K562 (cell line): ENCODE results near the gene SMIM13. TPM values are rescaled to one million over a fixed set of nuclear protein-coding genes. Genes with fewer than 3 reads are reported as not detected.

Experiments used
- ATAC-seq: fragments of 200-7000 bp; cut with Tn5 transposase; 3 replicates; pipeline ENCODE4 v1.9.1; 2020; ENCODE audit warnings: moderate library complexity
- BruUV-seq: library from RNA; stranded (reverse); fragments of 400-500 nt; replicated peaks from 2 replicates; lab custom pipeline; 2021; lab: Mats Ljungman, UMichigan
- CTCF ChIA-PET: fragments of 300-600 bp; formaldehyde crosslinking; extraction: SDS; loops from one replicate; lab custom pipeline; 2021; ENCODE audit warnings: low intra/inter-chr PET ratio; lab: Yijun Ruan, JAX
- POLR2A ChIA-PET: fragments of 300-600, 350-650 bp; sonication (Branson Sonifier 250); formaldehyde crosslinking; extraction: SDS; loops from one replicate; lab custom pipeline; 2021; ENCODE audit warnings: antibody characterized with exemption, inconsistent platforms; lab: Yijun Ruan, JAX
- DNase-seq, 4 experiments: peaks; one replicate each; pipeline versions ENCODE4 v3.0.0 to v3.0.0-alpha.2; 2011 to 2018; ENCODE audit warnings: low spot score in 3 of 4, mixed read lengths in 3 of 4; ENCODE audit errors: extremely low read depth in 1 of 4
- FAIRE-seq: peaks from 2 replicates; lab custom pipeline; 2011; peaks lifted over from hg19 to GRCh38; lab: Jason Lieb, UNC
- H2AFZ ChIP-seq: 2 replicates; pipeline ENCODE4 v1.6.0; 2011; ENCODE audit warnings: low read depth, low read length, control low read depth, inconsistent platforms
- H3K27ac ChIP-seq: fragments of 200-600 bp; 3 replicates; pipeline ENCODE4 v1.8.0; 2011; ENCODE audit warnings: low read depth, mild to moderate bottlenecking, control low read depth, inconsistent platforms, low read length, moderate library complexity, mixed read lengths; ENCODE audit errors: extremely low read depth
- H3K27me3 ChIP-seq, 2 experiments: fragments of 300-600 bp in 1 of 2; 2 replicates in 1 of 2; 3 replicates in 1 of 2; pipeline versions ENCODE4 v1.6.0 to v1.8.0; 2011; ENCODE audit warnings: inconsistent platforms in 2 of 2, low read length in 2 of 2, mild to moderate bottlenecking in 1 of 2, mixed read lengths in 1 of 2, moderate library complexity in 1 of 2; ENCODE audit not compliant: control insufficient read depth in 2 of 2, insufficient read depth in 2 of 2
- H3K36me3 ChIP-seq: fragments of 300-600 bp; 3 replicates; pipeline ENCODE4 v1.8.0; 2011; ENCODE audit warnings: mild to moderate bottlenecking, low read length, inconsistent platforms; ENCODE audit not compliant: control insufficient read depth, insufficient read depth
- H3K4me1 ChIP-seq, 2 experiments: fragments of 200-600 bp in 1 of 2; replicated peaks in 1 of 2; 2 replicates in 1 of 2; 3 replicates in 1 of 2; pipeline versions ENCODE4 v1.5.1 to v1.8.0; 2011; ENCODE audit warnings: inconsistent platforms in 2 of 2, low read length in 2 of 2, mild to moderate bottlenecking in 1 of 2, mixed read lengths in 1 of 2, moderate library complexity in 1 of 2; ENCODE audit not compliant: control insufficient read depth in 2 of 2, insufficient read depth in 2 of 2
- H3K4me2 ChIP-seq: 2 replicates; pipeline ENCODE4 v1.6.1; 2011; ENCODE audit warnings: low read length, control low read depth, inconsistent platforms, mixed read lengths; ENCODE audit not compliant: insufficient read depth
- H3K4me3 ChIP-seq: fragments of 200-600 bp; sonication (generic), shearing (Covaris generic); 2 replicates; pipeline ENCODE4 v1.5.1; 2016; ENCODE audit warnings: control low read depth, inconsistent platforms
- H3K79me2 ChIP-seq: fragments of 200-600 bp; 3 replicates; pipeline ENCODE4 v1.8.0; 2011; ENCODE audit warnings: low read length, inconsistent platforms; ENCODE audit not compliant: control insufficient read depth, insufficient read depth
- H3K9ac ChIP-seq, 2 experiments: 2 replicates each; pipeline versions ENCODE4 v1.6.0 to v1.6.1; 2011; ENCODE audit warnings: low read depth in 2 of 2, low read length in 2 of 2, control low read depth in 1 of 2, inconsistent platforms in 1 of 2, mild to moderate bottlenecking in 1 of 2, mixed read lengths in 1 of 2; ENCODE audit not compliant: insufficient read depth in 1 of 2
- H3K9me1 ChIP-seq: one replicate; pipeline ENCODE4 v1.6.0; 2011; ENCODE audit warnings: inconsistent platforms, mild to moderate bottlenecking, low read length, moderate library complexity; ENCODE audit not compliant: control insufficient read depth, insufficient read depth
- H3K9me3 ChIP-seq: replicated peaks from 2 replicates; pipeline ENCODE4 v1.5.1; 2011; ENCODE audit warnings: low read depth, low read length, inconsistent platforms; ENCODE audit not compliant: control insufficient read depth, insufficient read depth
- H4K20me1 ChIP-seq: replicated peaks from 2 replicates; pipeline ENCODE4 v1.6.1; 2011; ENCODE audit warnings: low read length, inconsistent platforms, mixed read lengths; ENCODE audit not compliant: control insufficient read depth, insufficient read depth
- ARID4B ChIP-seq: sonication (generic); formaldehyde crosslinking; IDR thresholded peaks from 2 replicates; pipeline ENCODE4 v1.8.0; 2022; ENCODE audit warnings: mild to moderate bottlenecking, missing genetic modification reagents
- CHAMP1 ChIP-seq: fragments of 450-650 bp; IDR thresholded peaks from 2 replicates; pipeline ENCODE4 v1.6.1; 2016; ENCODE audit warnings: mild to moderate bottlenecking
- GATAD2B ChIP-seq: fragments of 450-650 bp; IDR thresholded peaks from 2 replicates; pipeline ENCODE4 v1.6.1; 2017; ENCODE audit warnings: mild to moderate bottlenecking, borderline replicate concordance
- MNT ChIP-seq, 2 experiments: fragments of 450-650 bp; conservative IDR thresholded peaks; 2 replicates each; pipeline ENCODE4 v1.6.1; 2017; ENCODE audit warnings: mild to moderate bottlenecking in 2 of 2, moderate library complexity in 2 of 2
- NR2C2 ChIP-seq, 2 experiments: fragments of 200-800 bp in 1 of 2; sonication (Bioruptor generic) in 1 of 2; sonication (generic) in 1 of 2; formaldehyde crosslinking in 1 of 2; IDR thresholded peaks; 2 replicates each; pipeline versions ENCODE4 v1.6.1 to v1.8.0; 2016 to 2022; ENCODE audit warnings: mild to moderate bottlenecking in 1 of 2, missing compliant biosample characterization in 1 of 2, missing genetic modification characterization in 1 of 2, missing genetic modification reagents in 1 of 2
- NR3C1 ChIP-seq: sonication (generic); formaldehyde crosslinking; IDR thresholded peaks from 2 replicates; pipeline ENCODE4 v1.8.1; 2022; ENCODE audit warnings: missing genetic modification reagents
- NR4A1 ChIP-seq, 2 experiments: fragments of 250-450 bp in 1 of 2; fragments of 450-650 bp in 1 of 2; sonication (Bioruptor Pico) in 1 of 2; IDR thresholded peaks; 2 replicates each; pipeline versions ENCODE4 v1.4.0 to v1.6.1; 2016 to 2020; ENCODE audit warnings: mild to moderate bottlenecking in 2 of 2, missing compliant biosample characterization in 1 of 2, missing genetic modification characterization in 1 of 2, moderate library complexity in 1 of 2
- PRMT5 ChIP-seq: sonication (generic); formaldehyde crosslinking; IDR thresholded peaks from 2 replicates; pipeline ENCODE4 v1.5.0; 2020; ENCODE audit warnings: missing genetic modification reagents
- SETDB1 ChIP-seq: IDR thresholded peaks from one replicate; pipeline ENCODE4 v1.6.1; 2012; ENCODE audit warnings: low read length, control low read depth, inconsistent platforms
- TEAD4 ChIP-seq, 2 experiments: sonication (generic) in 1 of 2; formaldehyde crosslinking in 1 of 2; IDR thresholded peaks; 2 replicates each; pipeline versions ENCODE4 v1.6.1 to v1.8.0; 2012 to 2022; ENCODE audit warnings: borderline replicate concordance in 1 of 2, inconsistent platforms in 1 of 2, low read length in 1 of 2, mild to moderate bottlenecking in 1 of 2, missing genetic modification reagents in 1 of 2
- ZNF140 ChIP-seq: fragments of 250-450 bp; sonication (Bioruptor Pico); IDR thresholded peaks from 2 replicates; pipeline ENCODE4 v1.8.0; 2021; ENCODE audit warnings: moderate library complexity, mild to moderate bottlenecking, inconsistent platforms
- ZNF24 ChIP-seq: fragments of 450-650 bp; IDR thresholded peaks from 2 replicates; pipeline ENCODE4 v1.6.1; 2016
- ZNF316 ChIP-seq: fragments of 450-650 bp; IDR thresholded peaks from 2 replicates; pipeline ENCODE4 v1.6.1; 2016
- WGBS: fragments of 100-300 bp; shearing (Covaris generic); methylation state at CpG from one replicate; pipeline ENCODE4 v1.1.6; 2016; ENCODE audit warnings: low coverage, mixed read lengths; ENCODE audit not compliant: insufficient coverage; ENCODE audit errors: missing lambda C conversion rate; 5-methylcytosine and 5-hydroxymethylcytosine counted together
- in situ Hi-C: fragments of 300-500 bp; cut with MboI; formaldehyde crosslinking; loops from 4 replicates; pipeline ENCODE4 v1.15.0; 2018; ENCODE audit warnings: inconsistent platforms, mixed read lengths
- intact Hi-C: fragments of 100-400 bp; cut with micrococcal nuclease; formaldehyde crosslinking; loops from 2 replicates; pipeline ENCODE4 v1.14.2; 2022
- polyA plus RNA-seq, 8 experiments: library from polyadenylated mRNA; depleted of rRNA in 4 of 8; stranded (reverse) in 5 of 8; unstranded in 3 of 8; fragments of >200 nt; fragmentation: Nextera tagmentation in 2 of 8; fragmentation: Illumina TruSeq in 1 of 8; extraction: Ambion mirVana in 2 of 8; extraction: Trizol in 1 of 8; gene quantifications; 2 replicates each; pipeline versions ENCODE4 v1.2.1 to v1.2.3, GENCODE V29; 2011 to 2014; ENCODE audit warnings: inconsistent platforms in 1 of 8, missing spikeins in 1 of 8
- total RNA-seq, 7 experiments: library from RNA; depleted of rRNA in 6 of 7; stranded (reverse); fragments of >200 nt in 6 of 7; fragmentation: Illumina TruSeq in 2 of 7; extraction: Trizol in 2 of 7; gene quantifications; 2 replicates each; pipeline versions ENCODE4 v1.2.1 to v1.2.3, GENCODE V29; 2011 to 2021; ENCODE audit warnings: low replicate concordance in 1 of 7

SMIM13 gene
- total and polyA plus RNA-seq, 9 of the 15 experiments (the other 6 are each of a cell fraction or from before 2014, with no cell fraction given): 5.5 to 24.8 (median 11.7) TPM

- Histone ChIP-seq H3K36me3 (no peaks in the 10 kb centered on the region), H3K4me2 (no peak overlapping the region), H3K9me1 (no peaks in the 10 kb centered on the region), H4K20me1 (no peaks in the 10 kb centered on the region), H3K79me2 (no peaks in the 10 kb centered on the region), H3K4me3 (no peak overlapping the region), H3K9me3 (no peaks in the 10 kb centered on the region), H3K27me3 (no peaks in the 10 kb centered on the region; a peak in 1 of 5 replicates), H3K4me1 (peaks cover 4 to 6% of the 10 kb centered on the region in 2 experiments; a peak in 3 of 5 replicates), H3K27ac (no peak overlapping the region), H2AFZ (no peak overlapping the region), H3K9ac (no peak overlapping the region)
- ChIA-PET CTCF (interaction anchor here (0.8 to 2.5 kb wide), 2 partner anchors 118 to 592 kb away, joined by 3 to 13 read pairs; no protein-coding TSS in a partner anchor), POLR2A (interaction anchor here (1.5 kb wide), 2 partner anchors 11 to 13 kb away, joined by 3 to 5 read pairs; no protein-coding TSS in a partner anchor)
- in situ Hi-C loops (loop anchor here (5.0 kb wide), 2 partner anchors 112 to 592 kb away; no protein-coding TSS in a partner anchor), intact Hi-C loops (loop anchor here (1.0 to 10.0 kb wide), 4 partner anchors 115 to 591 kb away; no protein-coding TSS in a partner anchor)
- 0% methylated on average over 2 of the region's 2 CpGs for WGBS
- DNase-seq (peak in 3 of 4 experiments; percentile 24 to 38 (median 24)), ATAC-seq (peak; percentile 72), FAIRE-seq (no peak)
- BruUV-seq: no TSS peak
- TF ChIP-seq SETDB1: no peak
- no peak for TF ChIP-seq ZNF140 (CRISPR knock-in tag)
- TF ChIP-seq NR2C2 (CRISPR knock-in tag; IDR thresholded peaks at IDR 0.05): no peak
- peak; percentile 66 for TF ChIP-seq NR2C2 (tag; IDR thresholded peaks at IDR 0.05)
- no peak for TF ChIP-seq CHAMP1
- no peak for TF ChIP-seq GATAD2B
- TF ChIP-seq NR4A1 (CRISPR knock-in tag; IDR thresholded peaks at IDR 0.05): no peak
- TF ChIP-seq NR4A1 (tag; IDR thresholded peaks at IDR 0.05): no peak
- TF ChIP-seq ARID4B (CRISPR knock-in tag): no peak
- no peak for TF ChIP-seq PRMT5
- peak; percentile 43 for TF ChIP-seq ZNF316
- TF ChIP-seq ZNF24: no peak
- TF ChIP-seq NR3C1 (CRISPR knock-in tag): no peak
- no peak for TF ChIP-seq TEAD4 (IDR thresholded peaks at IDR 0.05; ENCODE audit: low read length)
- TF ChIP-seq TEAD4 (CRISPR knock-in tag; IDR thresholded peaks at IDR 0.05; ENCODE audit: borderline replicate concordance): no peak
- TF ChIP-seq MNT (conservative IDR thresholded peaks at IDR 0.05): no peak
Observed at GRCh38 chr6:11069760-11070159, 23.9 kb upstream of the SMIM13 start.
